Nephron progenitor cell (in vitro differentiated cells): ENCODE measurements around the gene MYH13.
A peak's percentile ranks its signal among the peaks of the same experiment; 100 is the strongest.

Source experiments
- DNase-seq: peaks from one replicate; pipeline ENCODE4 v3.0.0; 2021
- H3K27ac Mint-ChIP-seq: 2 replicates; pipeline ENCODE4 v1.8.0; 2021; ENCODE audit warnings: mild to moderate bottlenecking, moderate library complexity, mixed read lengths
- H3K27me3 Mint-ChIP-seq: 2 replicates; pipeline ENCODE4 v1.8.0; 2021; ENCODE audit warnings: mild to moderate bottlenecking, low read depth, mixed read lengths; ENCODE audit not compliant: poor library complexity
- H3K36me3 Mint-ChIP-seq: 2 replicates; pipeline ENCODE4 v1.8.0; 2021; ENCODE audit warnings: low read depth, mixed read lengths
- H3K4me1 Mint-ChIP-seq: 2 replicates; pipeline ENCODE4 v1.8.0; 2021; ENCODE audit warnings: mixed read lengths
- H3K4me3 Mint-ChIP-seq: 2 replicates; pipeline ENCODE4 v1.8.0; 2021; ENCODE audit warnings: mild to moderate bottlenecking, moderate library complexity, mixed read lengths
- H3K9me3 Mint-ChIP-seq: 2 replicates; pipeline ENCODE4 v1.8.0; 2021; ENCODE audit warnings: mild to moderate bottlenecking, moderate library complexity, mixed read lengths
- TF ChIP-seq, protein P1 (sequence below): fragments of 200-600 bp; sonication (generic); IDR thresholded peaks from 2 replicates; pipeline ENCODE4 v1.5.0; 2021; ENCODE audit warnings: antibody characterized with exemption

MYH13 gene

DNA sequence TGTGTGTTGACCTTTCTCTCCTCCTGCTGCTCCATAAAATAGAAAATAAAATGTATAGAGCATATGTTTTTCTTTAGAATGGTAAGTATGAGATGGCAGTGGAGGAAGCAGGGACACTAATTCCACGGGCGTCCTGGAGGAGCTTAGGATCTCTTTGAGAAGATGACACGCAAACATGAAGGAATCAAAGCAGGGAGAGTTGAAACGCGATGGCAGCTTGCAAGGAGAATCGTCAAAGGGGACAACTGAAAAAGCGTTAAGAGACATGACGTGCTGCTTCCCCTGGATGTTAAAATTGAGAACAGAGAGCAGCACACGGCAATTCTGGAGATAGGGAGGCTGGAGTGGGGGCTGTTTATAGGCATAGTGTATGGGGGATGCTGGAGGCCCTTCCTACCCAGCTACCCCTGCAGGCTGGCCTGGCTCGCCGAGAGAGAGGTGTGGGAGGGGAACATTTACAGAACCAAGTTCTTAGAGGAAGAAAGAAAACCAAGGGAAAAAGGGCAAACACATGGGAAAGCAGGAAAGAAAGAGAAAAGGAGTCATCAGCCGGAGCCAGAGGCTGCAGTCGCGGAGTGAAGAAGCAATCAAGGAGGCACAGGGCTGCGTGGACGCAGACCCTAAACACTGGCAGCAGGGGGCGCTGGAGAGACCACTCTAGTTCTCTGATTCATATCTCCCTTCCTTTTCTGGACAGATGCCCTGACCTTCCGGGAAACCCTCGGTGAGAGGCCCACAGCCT lies 55.8 kb downstream of the MYH13 start:
- TF ChIP-seq, protein P1, sequence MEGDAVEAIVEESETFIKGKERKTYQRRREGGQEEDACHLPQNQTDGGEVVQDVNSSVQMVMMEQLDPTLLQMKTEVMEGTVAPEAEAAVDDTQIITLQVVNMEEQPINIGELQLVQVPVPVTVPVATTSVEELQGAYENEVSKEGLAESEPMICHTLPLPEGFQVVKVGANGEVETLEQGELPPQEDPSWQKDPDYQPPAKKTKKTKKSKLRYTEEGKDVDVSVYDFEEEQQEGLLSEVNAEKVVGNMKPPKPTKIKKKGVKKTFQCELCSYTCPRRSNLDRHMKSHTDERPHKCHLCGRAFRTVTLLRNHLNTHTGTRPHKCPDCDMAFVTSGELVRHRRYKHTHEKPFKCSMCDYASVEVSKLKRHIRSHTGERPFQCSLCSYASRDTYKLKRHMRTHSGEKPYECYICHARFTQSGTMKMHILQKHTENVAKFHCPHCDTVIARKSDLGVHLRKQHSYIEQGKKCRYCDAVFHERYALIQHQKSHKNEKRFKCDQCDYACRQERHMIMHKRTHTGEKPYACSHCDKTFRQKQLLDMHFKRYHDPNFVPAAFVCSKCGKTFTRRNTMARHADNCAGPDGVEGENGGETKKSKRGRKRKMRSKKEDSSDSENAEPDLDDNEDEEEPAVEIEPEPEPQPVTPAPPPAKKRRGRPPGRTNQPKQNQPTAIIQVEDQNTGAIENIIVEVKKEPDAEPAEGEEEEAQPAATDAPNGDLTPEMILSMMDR = peak; percentile 73
- DNase-seq = peak; percentile 65
- Mint-ChIP-seq H3K27me3 (peaks cover 26% of the 10 kb centered on the region), H3K4me1 (peaks cover 19% of the 10 kb centered on the region), H3K36me3 (no peaks in the 10 kb centered on the region), H3K9me3 (no peaks in the 10 kb centered on the region), H3K27ac (no peak overlapping the region), H3K4me3 (no peak overlapping the region)

- TF ChIP-seq, protein P1 = no peak
- Mint-ChIP-seq H3K36me3 (no peaks in the 10 kb centered on the region), H3K4me1 (peaks cover 19% of the 10 kb centered on the region), H3K27me3 (peaks cover 23% of the 10 kb centered on the region), H3K9me3 (peaks cover 18% of the 10 kb centered on the region), H3K27ac (no peak overlapping the region), H3K4me3 (no peak overlapping the region)
- no peak for DNase-seq
These were observed 58.5 kb downstream of the MYH13 start for GRCh38 chr17:10314329-10314728.

DNA sequence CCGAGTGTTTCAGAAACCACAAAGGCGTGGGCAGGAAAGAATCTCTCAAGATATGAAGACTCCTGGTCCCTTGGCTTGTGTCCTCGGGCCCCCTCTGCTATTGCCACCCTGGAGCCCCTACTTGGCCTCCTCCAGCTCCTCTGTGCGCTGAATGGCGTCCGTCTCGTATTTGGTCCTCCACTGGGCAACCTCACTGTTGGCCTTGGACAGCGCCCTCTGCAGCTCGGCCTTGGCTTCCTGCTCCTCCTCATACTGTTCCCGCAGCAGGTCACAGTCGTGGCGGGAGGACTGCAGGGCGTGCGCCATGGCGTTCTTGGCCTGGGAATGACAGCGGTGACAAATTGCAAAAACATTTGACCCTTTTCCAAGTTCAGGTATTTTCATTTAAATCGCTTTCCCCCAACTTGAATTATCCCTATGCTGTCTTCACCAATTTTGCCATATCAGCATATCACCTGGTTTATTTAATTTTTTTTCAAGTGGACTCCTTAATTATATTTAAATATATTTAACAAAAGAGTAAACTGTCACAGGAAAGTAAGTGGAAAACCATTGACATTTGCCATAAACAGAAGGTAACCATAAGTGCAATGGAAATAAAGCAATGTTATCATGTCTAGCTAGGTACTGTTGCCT lies 59.7 kb downstream of the MYH13 start:
- no peak for DNase-seq
- peaks cover 14% of the 10 kb centered on the region for H3K27me3 Mint-ChIP-seq
- no peak overlapping the region for H3K4me3 Mint-ChIP-seq
- no peaks in the 10 kb centered on the region for H3K36me3 Mint-ChIP-seq
- H3K4me1 Mint-ChIP-seq = peaks cover 9% of the 10 kb centered on the region
- H3K9me3 Mint-ChIP-seq = peaks cover 22% of the 10 kb centered on the region
- TF ChIP-seq, protein P1 = no peak
- no peak overlapping the region for H3K27ac Mint-ChIP-seq

DNA sequence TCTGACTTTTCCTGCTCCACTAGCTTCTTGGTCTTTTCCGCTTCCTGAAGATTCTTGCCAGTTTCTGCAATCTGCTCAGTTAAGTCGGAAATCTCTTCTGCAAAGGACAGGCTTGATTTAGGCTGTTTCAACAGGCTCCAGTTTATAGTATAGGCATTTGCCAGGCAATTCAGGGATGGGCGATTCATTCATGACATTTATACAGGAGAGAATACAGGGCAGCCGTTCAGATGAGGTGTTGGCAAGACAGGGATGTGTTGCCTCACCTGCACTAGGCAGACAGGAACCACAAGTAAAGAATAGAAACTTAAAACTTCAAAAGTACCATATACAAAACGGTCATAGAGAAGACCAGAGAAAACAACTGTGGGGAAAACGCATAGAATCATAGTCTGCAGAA lies 61.7 kb downstream of the MYH13 start:
- H3K27ac Mint-ChIP-seq = no peak overlapping the region
- H3K4me3 Mint-ChIP-seq = no peak overlapping the region
- TF ChIP-seq, protein P1 = no peak
- DNase-seq = no peak
- H3K9me3 Mint-ChIP-seq = peaks cover 22% of the 10 kb centered on the region
- no peaks in the 10 kb centered on the region for H3K4me1 Mint-ChIP-seq
- no peaks in the 10 kb centered on the region for H3K36me3 Mint-ChIP-seq
- peaks cover 18% of the 10 kb centered on the region for H3K27me3 Mint-ChIP-seq

DNA sequence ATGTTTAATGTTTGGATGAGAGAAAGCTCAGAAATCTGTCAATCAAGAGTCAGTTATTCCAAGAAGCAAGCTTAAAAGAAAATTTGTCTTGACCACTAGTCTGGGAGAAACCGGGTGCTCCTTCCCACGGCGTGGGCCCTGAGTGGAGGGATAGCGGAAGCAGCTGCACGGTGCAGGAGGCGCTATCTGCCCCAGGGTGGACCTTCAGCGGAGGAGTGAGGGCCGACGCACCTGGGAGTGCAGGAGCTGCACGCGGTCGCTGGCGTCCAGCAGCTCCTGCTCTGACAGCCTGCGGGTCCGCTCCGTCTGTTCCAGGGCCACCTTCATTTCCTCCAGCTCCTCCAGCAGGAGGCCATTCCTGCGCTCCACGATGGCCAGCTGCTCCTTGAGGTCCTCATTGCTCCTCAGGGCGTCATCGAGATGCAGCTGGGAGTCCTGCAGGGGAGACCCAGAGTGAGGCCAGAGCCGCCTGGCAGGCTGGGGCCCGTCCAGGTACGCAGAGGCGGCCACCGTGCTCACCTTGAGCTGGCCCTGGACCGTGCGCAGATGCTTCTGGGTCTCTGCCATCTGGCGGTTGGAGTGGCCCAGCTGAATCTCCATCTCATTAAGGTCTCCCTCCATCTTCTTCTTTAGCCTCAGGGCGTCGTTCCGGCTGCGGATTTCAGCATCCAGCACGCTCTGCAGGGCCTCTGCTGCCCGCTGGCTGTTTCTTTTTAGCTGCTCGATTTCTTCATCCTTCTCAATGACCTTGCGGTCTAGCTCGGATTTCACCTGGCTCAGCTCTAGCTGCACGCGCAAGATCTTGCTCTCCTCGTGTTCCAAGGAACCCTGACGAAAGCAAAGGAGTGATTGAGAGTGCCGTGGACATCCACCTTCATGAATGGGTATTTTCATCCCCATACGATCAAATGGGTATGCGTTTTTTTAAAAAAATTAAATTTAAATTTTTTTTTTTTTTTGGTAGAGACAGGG lies 63.5 kb downstream of the MYH13 start:
- Mint-ChIP-seq H3K9me3 (peaks cover 22% of the 10 kb centered on the region), H3K36me3 (no peaks in the 10 kb centered on the region), H3K27ac (no peak overlapping the region), H3K4me3 (no peak overlapping the region), H3K27me3 (peaks cover 19% of the 10 kb centered on the region), H3K4me1 (peaks cover 9% of the 10 kb centered on the region)
- TF ChIP-seq, protein P1 = no peak
- DNase-seq = no peak
